IMR-90 (cell line): ENCODE results near the gene KIAA1614.

ENCODE experiments used
- CEBPB ChIP-seq: IDR thresholded peaks from 2 replicates; pipeline ENCODE4 v1.6.1; 2012; ENCODE audit warnings: low read depth, low read length, improper control_type of control experiment
- CHD1 ChIP-seq: IDR thresholded peaks from 2 replicates; pipeline ENCODE4 v1.6.1; 2012; ENCODE audit warnings: low read depth, low read length, improper control_type of control experiment
- CTCF ChIP-seq: conservative IDR thresholded peaks from 2 replicates; pipeline ENCODE4 v1.5.1; 2012; ENCODE audit warnings: mild to moderate bottlenecking, low read depth, low read length, improper control_type of control experiment
- MAFK ChIP-seq: IDR thresholded peaks from 2 replicates; pipeline ENCODE4 v1.6.1; 2012; ENCODE audit warnings: low read depth, low read length, improper control_type of control experiment
- MAZ ChIP-seq: IDR thresholded peaks from 2 replicates; pipeline ENCODE4 v1.6.1; 2012; ENCODE audit warnings: low read depth, mild to moderate bottlenecking, low read length, improper control_type of control experiment, moderate library complexity, borderline replicate concordance
- POLR2A ChIP-seq: IDR thresholded peaks from 2 replicates; pipeline ENCODE4 v1.6.1; 2012; ENCODE audit warnings: mild to moderate bottlenecking, low read depth, low read length
- RAD21 ChIP-seq: IDR thresholded peaks from 2 replicates; pipeline ENCODE4 v1.6.1; 2012; ENCODE audit warnings: low read length, improper control_type of control experiment
- USF2 ChIP-seq: fragments of 150-350 bp; IDR thresholded peaks from 2 replicates; pipeline ENCODE4 v1.6.1; 2017; ENCODE audit warnings: mild to moderate bottlenecking, antibody characterized with exemption, low read length, low read depth

- TF ChIP-seq CTCF: no peak
- TF ChIP-seq MAFK: no peak
- TF ChIP-seq POLR2A: no peak
- no peak for TF ChIP-seq MAZ
- TF ChIP-seq CHD1: no peak
- TF ChIP-seq RAD21: no peak
- TF ChIP-seq USF2: no peak
- TF ChIP-seq CEBPB: no peak
These were observed 19.7 kb downstream of the KIAA1614 start for GRCh38 chr1:180932378-180932777.
